DND-41 (cell line): ENCODE measurements around the gene LGALS7B.

Source experiments
- EZH2 ChIP-seq: IDR thresholded peaks from 3 replicates; pipeline ENCODE4 v1.6.1; 2012; ENCODE audit warnings: borderline replicate concordance, low read depth, mild to moderate bottlenecking, moderate library complexity, low read length, inconsistent platforms; ENCODE audit not compliant: severe bottlenecking
- TF ChIP-seq, protein P1 (sequence below): IDR thresholded peaks from 2 replicates; pipeline ENCODE4 v1.5.1; 2012; ENCODE audit warnings: borderline replicate concordance, low read length, moderate library complexity, mild to moderate bottlenecking; ENCODE audit not compliant: poor library complexity, severe bottlenecking; ENCODE audit errors: extremely low read depth

DNA sequence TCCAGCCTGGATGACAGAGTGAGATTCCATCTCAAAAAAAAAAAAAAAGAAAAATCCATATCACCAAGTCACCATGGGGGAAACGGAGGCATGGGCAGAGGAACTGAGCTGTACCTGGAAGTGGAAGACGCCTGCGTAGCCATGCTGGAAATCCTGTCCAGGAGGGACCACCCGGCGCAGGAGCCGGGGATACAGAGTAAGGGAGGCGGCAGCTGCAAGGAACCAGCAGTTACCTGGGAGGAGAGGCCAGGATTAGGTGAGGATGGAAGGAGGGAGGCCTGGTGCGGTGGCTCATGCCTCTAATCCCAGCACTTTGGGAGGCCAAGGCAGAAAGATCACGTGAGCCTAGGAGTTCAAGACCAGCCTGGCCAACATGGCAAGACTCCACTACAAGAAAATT lies 46.7 kb upstream of the LGALS7B start:
- TF ChIP-seq, protein P1, sequence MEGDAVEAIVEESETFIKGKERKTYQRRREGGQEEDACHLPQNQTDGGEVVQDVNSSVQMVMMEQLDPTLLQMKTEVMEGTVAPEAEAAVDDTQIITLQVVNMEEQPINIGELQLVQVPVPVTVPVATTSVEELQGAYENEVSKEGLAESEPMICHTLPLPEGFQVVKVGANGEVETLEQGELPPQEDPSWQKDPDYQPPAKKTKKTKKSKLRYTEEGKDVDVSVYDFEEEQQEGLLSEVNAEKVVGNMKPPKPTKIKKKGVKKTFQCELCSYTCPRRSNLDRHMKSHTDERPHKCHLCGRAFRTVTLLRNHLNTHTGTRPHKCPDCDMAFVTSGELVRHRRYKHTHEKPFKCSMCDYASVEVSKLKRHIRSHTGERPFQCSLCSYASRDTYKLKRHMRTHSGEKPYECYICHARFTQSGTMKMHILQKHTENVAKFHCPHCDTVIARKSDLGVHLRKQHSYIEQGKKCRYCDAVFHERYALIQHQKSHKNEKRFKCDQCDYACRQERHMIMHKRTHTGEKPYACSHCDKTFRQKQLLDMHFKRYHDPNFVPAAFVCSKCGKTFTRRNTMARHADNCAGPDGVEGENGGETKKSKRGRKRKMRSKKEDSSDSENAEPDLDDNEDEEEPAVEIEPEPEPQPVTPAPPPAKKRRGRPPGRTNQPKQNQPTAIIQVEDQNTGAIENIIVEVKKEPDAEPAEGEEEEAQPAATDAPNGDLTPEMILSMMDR: no peak
- no peak for TF ChIP-seq EZH2
